Measurements from ENCODE around the gene SEC14L6.

Gene SEC14L6

GRCh38 chr22:30535182-30535581 lies 11.4 kb downstream of the SEC14L6 start:
- Histone ChIP-seq H3K4me3 (ENCODE audit: low read length) (no peak overlapping the region), H3K4me1 (ENCODE audit: low read length) (no peaks in the 10 kb centered on the region), H3K9me3 (replicated peaks; ENCODE audit: insufficient read depth, low read length) (no peaks in the 10 kb centered on the region), H3K9me2 (replicated peaks; ENCODE audit: insufficient read depth, low read length) (no peaks in the 10 kb centered on the region), H3K27me3 (replicated peaks; ENCODE audit: insufficient read depth, low read length) (0 out of 2 replicates have a peak, but pooled peaks cover 3% of the 10 kb centered on the region), H3F3A (ENCODE audit: insufficient read depth, low read length) (no peaks in the 10 kb centered on the region), H3K36me3 (replicated peaks; ENCODE audit: insufficient read depth, low read length) (no peaks in the 10 kb centered on the region), H3K27ac (ENCODE audit: low read length) (no peak overlapping the region), H2AFZ (ENCODE audit: low read length) (no peak overlapping the region), H3K79me2 (ENCODE audit: low read length) (no peaks in the 10 kb centered on the region), H3K9ac (ENCODE audit: low read length) (no peak overlapping the region), H3K4me2 (ENCODE audit: low read depth, low read length) (no peak overlapping the region), H4K20me1 (ENCODE audit: insufficient read depth, low read length) (no peaks in the 10 kb centered on the region)
- TF ChIP-seq CTCF (IDR thresholded peaks at IDR 0.05; ENCODE audit: low read length) (no peak), EZH2 (optimal IDR thresholded peaks at IDR 0.05; ENCODE audit: low read depth, low read length) (no peak), EZH2phosphoT487 (IDR thresholded peaks at IDR 0.05; ENCODE audit: low read length) (no peak)
- DNase-seq: no peak

GRCh38 chr22:30531651-30532608 lies 14.6 kb downstream of the SEC14L6 start:
- no peaks in the 10 kb centered on the region for H4K20me1 ChIP-seq (ENCODE audit: insufficient read depth, low read length)
- no peak overlapping the region for H2AFZ ChIP-seq (ENCODE audit: low read length)
- H3K27ac ChIP-seq (ENCODE audit: low read length): no peak overlapping the region
- H3K4me2 ChIP-seq (ENCODE audit: low read depth, low read length): no peak overlapping the region
- no peaks in the 10 kb centered on the region for H3K4me1 ChIP-seq (ENCODE audit: low read length)
- H3K27me3 ChIP-seq (replicated peaks; ENCODE audit: insufficient read depth, low read length): no peaks in the 10 kb centered on the region; the same call in 1 of the 2 replicates
- H3K36me3 ChIP-seq (replicated peaks; ENCODE audit: insufficient read depth, low read length): no peaks in the 10 kb centered on the region
- DNase-seq: no peak
- no peak overlapping the region for H3K9ac ChIP-seq (ENCODE audit: low read length)
- no peaks in the 10 kb centered on the region for H3K79me2 ChIP-seq (ENCODE audit: low read length)
- no peaks in the 10 kb centered on the region for H3F3A ChIP-seq (ENCODE audit: insufficient read depth, low read length)
- no peaks in the 10 kb centered on the region for H3K9me2 ChIP-seq (replicated peaks; ENCODE audit: insufficient read depth, low read length)
- no peak overlapping the region for H3K4me3 ChIP-seq (ENCODE audit: low read length)
- H3K9me3 ChIP-seq (replicated peaks; ENCODE audit: insufficient read depth, low read length): no peaks in the 10 kb centered on the region
- TF ChIP-seq EZH2phosphoT487 (IDR thresholded peaks at IDR 0.05; ENCODE audit: low read length) (no peak), CTCF (IDR thresholded peaks at IDR 0.05; ENCODE audit: low read length) (no peak), EZH2 (optimal IDR thresholded peaks at IDR 0.05; ENCODE audit: low read depth, low read length) (no peak)

- H3K27ac ChIP-seq (ENCODE audit: low read length): no peak overlapping the region
- H3K9ac ChIP-seq (ENCODE audit: low read length): no peak overlapping the region
- TF ChIP-seq EZH2phosphoT487 (IDR thresholded peaks at IDR 0.05; ENCODE audit: low read length) (no peak), EZH2 (optimal IDR thresholded peaks at IDR 0.05; ENCODE audit: low read depth, low read length) (no peak), CTCF (IDR thresholded peaks at IDR 0.05; ENCODE audit: low read length) (no peak)
- H3K36me3 ChIP-seq (replicated peaks; ENCODE audit: insufficient read depth, low read length): no peaks in the 10 kb centered on the region
- H3K4me2 ChIP-seq (ENCODE audit: low read depth, low read length): no peak overlapping the region
- no peaks in the 10 kb centered on the region for H3K9me2 ChIP-seq (replicated peaks; ENCODE audit: insufficient read depth, low read length)
- H3K79me2 ChIP-seq (ENCODE audit: low read length): no peaks in the 10 kb centered on the region
- no peaks in the 10 kb centered on the region for H3K9me3 ChIP-seq (replicated peaks; ENCODE audit: insufficient read depth, low read length)
- no peaks in the 10 kb centered on the region for H4K20me1 ChIP-seq (ENCODE audit: insufficient read depth, low read length)
- H3K4me3 ChIP-seq (ENCODE audit: low read length): no peak overlapping the region
- no peak overlapping the region for H2AFZ ChIP-seq (ENCODE audit: low read length)
- no peaks in the 10 kb centered on the region for H3F3A ChIP-seq (ENCODE audit: insufficient read depth, low read length)
- H3K4me1 ChIP-seq (ENCODE audit: low read length): no peaks in the 10 kb centered on the region
- no peak for DNase-seq
- H3K27me3 ChIP-seq (replicated peaks; ENCODE audit: insufficient read depth, low read length): peaks cover 23% of the 10 kb centered on the region
These were observed 19.9 kb downstream of the SEC14L6 start for GRCh38 chr22:30526656-30527055.
